Lower lobe of right lung (tissue), 2 donors: ENCODE results near the gene UPK1B. TPM values are rescaled to one million over a fixed set of nuclear protein-coding genes. Genes with fewer than 3 reads are reported as not detected.

Experiments
- ATAC-seq, 2 donors: fragments of 200-7000 bp; cut with Tn5 transposase; one replicate each; pipeline ENCODE4 v1.9.1; 2020 to 2022; ENCODE audit warnings: mild to moderate bottlenecking in 2 of 2, moderate library complexity in 2 of 2
- DNase-seq: peaks from one replicate; pipeline ENCODE4 v3.0.0-alpha.2; 2020
- H3K27ac ChIP-seq: fragments of 200-600 bp; one replicate; pipeline ENCODE4 v1.8.0; 2022
- H3K27me3 ChIP-seq: fragments of 200-600 bp; one replicate; pipeline ENCODE4 v1.8.0; 2022; ENCODE audit warnings: low read depth
- H3K36me3 ChIP-seq: fragments of 200-600 bp; one replicate; pipeline ENCODE4 v1.8.0; 2022; ENCODE audit warnings: mild to moderate bottlenecking
- H3K4me1 ChIP-seq: fragments of 200-600 bp; one replicate; pipeline ENCODE4 v1.8.0; 2022
- H3K4me3 ChIP-seq: fragments of 200-600 bp; one replicate; pipeline ENCODE4 v1.8.0; 2022; ENCODE audit warnings: mild to moderate bottlenecking
- H3K9me3 ChIP-seq: fragments of 200-600 bp; one replicate; pipeline ENCODE4 v1.8.0; 2022
- CTCF ChIP-seq: fragments of 200-600 bp; IDR thresholded peaks from one replicate; pipeline ENCODE4 v1.8.0; 2022; ENCODE audit warnings: antibody characterized with exemption, mild to moderate bottlenecking
- intact Hi-C: fragments of 100-400 bp; cut with DNase I; formaldehyde crosslinking; loops from one replicate; pipeline ENCODE4 v1.11.0; 2022
- total RNA-seq: library from RNA; stranded (reverse); fragmentation: NEBNext Ultra II Directional; extraction: Animal tissue kit (Norgen Biotek cat#: 25700); gene quantifications from one replicate; pipeline ENCODE4 v1.2.1, GENCODE V29; 2021
- donor health status: DM: no; HTN: yes; CAD: no; lungs with severe emphysema.

Gene UPK1B
- total RNA-seq, 1 donor from 2014 or later: not detected

- H3K4me1 ChIP-seq: peaks cover 30% of the 10 kb centered on the region
- no peak for ATAC-seq
- peaks cover 53% of the 10 kb centered on the region for H3K36me3 ChIP-seq
- no peak overlapping the region for H3K27ac ChIP-seq
- no peak overlapping the region for H3K4me3 ChIP-seq
- no peaks in the 10 kb centered on the region for H3K9me3 ChIP-seq
- no peaks in the 10 kb centered on the region for H3K27me3 ChIP-seq
- DNase-seq: no peak
- intact Hi-C loops: no loop called here
- TF ChIP-seq CTCF: no peak
These were observed 61.2 kb downstream of the UPK1B start for GRCh38 chr3:119234610-119235009.

GRCh38 chr3:119235151-119235550 lies 61.8 kb downstream of the UPK1B start:
- intact Hi-C loops: no loop called here
- no peak for ATAC-seq
- TF ChIP-seq CTCF: no peak

GRCh38 chr3:119236756-119237155 lies 63.4 kb downstream of the UPK1B start:
- H3K4me1 ChIP-seq: peaks cover 44% of the 10 kb centered on the region

More at GRCh38 chr3:119235151-119235550, 61.8 kb downstream of the UPK1B start:
- Histone ChIP-seq H3K4me3 (no peak overlapping the region), H3K36me3 (peaks cover 48% of the 10 kb centered on the region), H3K27me3 (no peaks in the 10 kb centered on the region), H3K27ac (no peak overlapping the region), H3K9me3 (no peaks in the 10 kb centered on the region), H3K4me1 (peaks cover 35% of the 10 kb centered on the region)
- DNase-seq: no peak

GRCh38 chr3:119237299-119237698 lies 63.9 kb downstream of the UPK1B start:
- DNase-seq: no peak
- no peak overlapping the region for H3K27ac ChIP-seq

More at GRCh38 chr3:119236756-119237155, 63.4 kb downstream of the UPK1B start:
- peaks cover 38% of the 10 kb centered on the region for H3K36me3 ChIP-seq
- peak; percentile 61 for DNase-seq
- intact Hi-C loops: no loop called here
- H3K9me3 ChIP-seq: no peaks in the 10 kb centered on the region
- TF ChIP-seq CTCF: no peak
- H3K27ac ChIP-seq: no peak overlapping the region
- no peak for ATAC-seq
- no peak overlapping the region for H3K4me3 ChIP-seq
- H3K27me3 ChIP-seq: no peaks in the 10 kb centered on the region

GRCh38 chr3:119238363-119238762 lies 65.0 kb downstream of the UPK1B start:
- H3K4me1 ChIP-seq: peaks cover 44% of the 10 kb centered on the region
- no peaks in the 10 kb centered on the region for H3K9me3 ChIP-seq
- no peaks in the 10 kb centered on the region for H3K27me3 ChIP-seq
- ATAC-seq: no peak
- DNase-seq: no peak
- H3K4me3 ChIP-seq: peak overlapping the region; percentile 68
- H3K27ac ChIP-seq: no peak overlapping the region
- peaks cover 23% of the 10 kb centered on the region for H3K36me3 ChIP-seq
- intact Hi-C loops: no loop called here
- TF ChIP-seq CTCF: no peak

More at GRCh38 chr3:119237299-119237698, 63.9 kb downstream of the UPK1B start:
- Histone ChIP-seq H3K9me3 (no peaks in the 10 kb centered on the region), H3K4me3 (no peak overlapping the region), H3K27me3 (no peaks in the 10 kb centered on the region), H3K36me3 (peaks cover 33% of the 10 kb centered on the region), H3K4me1 (peaks cover 44% of the 10 kb centered on the region)
- intact Hi-C loops: no loop called here
- no peak for ATAC-seq
- TF ChIP-seq CTCF: no peak
